HCT116 (cell line): ENCODE measurements around the gene PLVAP. TPM values are rescaled to one million over a fixed set of nuclear protein-coding genes. Genes with fewer than 3 reads are reported as not detected.
A peak's percentile ranks its signal among the peaks of the same experiment; 100 is the strongest.

Experiments
- ATAC-seq: fragments of 200-7000 bp; cut with Tn5 transposase; 2 replicates; pipeline ENCODE4 v1.9.1; 2020; ENCODE audit warnings: mild to moderate bottlenecking, moderate library complexity
- BruUV-seq: library from RNA; stranded (reverse); fragments of 400-500 nt; replicated peaks from 2 replicates; lab custom pipeline; 2021; lab: Mats Ljungman, UMichigan
- CTCF ChIA-PET: fragments of 300-600 bp; sonication (Branson Sonifier 250); formaldehyde crosslinking; loops from one replicate; lab custom pipeline; 2021; ENCODE audit warnings: antibody characterized with exemption; lab: Charles Lee
- POLR2A ChIA-PET: fragments of 300-600, 350-600 bp; sonication (Branson Sonifier 250); formaldehyde crosslinking; loops from one replicate; lab custom pipeline; 2021; ENCODE audit warnings: antibody characterized with exemption; lab: Charles Lee
- RAD21 ChIA-PET, 2 experiments: fragments of 300-600 bp; sonication (Branson Sonifier 250); formaldehyde crosslinking; loops; one replicate each; lab custom pipeline; 2023; ENCODE audit warnings: low total read pairs in 2 of 2; ENCODE audit not compliant: uncharacterized antibody in 2 of 2, unreplicated experiment in 2 of 2, low non-redundant PET in 1 of 2; lab: Charles Lee
- DNase-seq: peaks from one replicate; pipeline ENCODE4 v3.0.0-alpha.2; 2010; ENCODE audit warnings: low read depth, low spot score
- H2AFZ ChIP-seq: fragments of 200-600 bp; shearing (Covaris generic), sonication (generic); 2 replicates; pipeline ENCODE4 v1.6.1; 2017; ENCODE audit warnings: low read depth, mixed run types, mixed read lengths, antibody characterized with exemption, low read length; ENCODE audit not compliant: poor library complexity, severe bottlenecking
- H3K27ac ChIP-seq: 2 replicates; pipeline ENCODE4 v1.5.1; 2012; ENCODE audit warnings: low read depth, low read length
- H3K27me3 ChIP-seq: fragments of 200-600 bp; sonication (generic); 2 replicates; pipeline ENCODE4 v1.6.1; 2016; ENCODE audit warnings: mixed run types, low read length, mixed read lengths; ENCODE audit not compliant: insufficient read depth
- H3K36me3 ChIP-seq, 2 experiments: fragments of 200-500 bp in 1 of 2; fragments of 200-600 bp in 1 of 2; sonication (Bioruptor generic) in 1 of 2; sonication (generic) in 1 of 2; 2 replicates each; pipeline versions ENCODE4 v1.5.1 to v1.6.1; 2014 to 2016; ENCODE audit warnings: low read length in 2 of 2, inconsistent platforms in 1 of 2, mixed read lengths in 1 of 2, mixed run types in 1 of 2; ENCODE audit not compliant: insufficient read depth in 2 of 2, control insufficient read depth in 1 of 2
- H3K4me1 ChIP-seq, 2 experiments: fragments of 200-600 bp in 1 of 2; sonication (generic) in 1 of 2; 2 replicates each; pipeline versions ENCODE4 v1.5.1 to v1.6.1; 2012 to 2017; ENCODE audit warnings: low read length in 2 of 2, inconsistent platforms in 1 of 2, mild to moderate bottlenecking in 1 of 2, mixed read lengths in 1 of 2, mixed run types in 1 of 2, moderate library complexity in 1 of 2; ENCODE audit not compliant: insufficient read depth in 2 of 2, control insufficient read depth in 1 of 2
- H3K4me2 ChIP-seq: fragments of 200-600 bp; sonication (generic); 2 replicates; pipeline ENCODE4 v1.6.1; 2017; ENCODE audit warnings: mixed run types, low read length, mixed read lengths
- H3K4me3 ChIP-seq, 2 experiments: fragments of 200-600 bp in 1 of 2; sonication (generic) in 1 of 2; replicated peaks in 1 of 2; 2 replicates each; pipeline ENCODE4 v1.5.1; 2011 to 2016; ENCODE audit warnings: low read length in 2 of 2, control low read depth in 1 of 2, low read depth in 1 of 2, mild to moderate bottlenecking in 1 of 2, mixed read lengths in 1 of 2, mixed run types in 1 of 2
- H3K79me2 ChIP-seq: fragments of 200-600 bp; sonication (generic); 2 replicates; pipeline ENCODE4 v1.6.1; 2017; ENCODE audit warnings: mild to moderate bottlenecking, mixed run types, low read length, moderate library complexity, mixed read lengths; ENCODE audit not compliant: insufficient read depth
- H3K9ac ChIP-seq: fragments of 200-600 bp; sonication (generic); 2 replicates; pipeline ENCODE4 v1.6.1; 2016; ENCODE audit warnings: low read length, mixed read lengths
- H3K9me2 ChIP-seq: fragments of 200-600 bp; sonication (generic), shearing (Covaris generic); 2 replicates; pipeline ENCODE4 v1.6.1; 2017; ENCODE audit warnings: mixed run types, mild to moderate bottlenecking, moderate library complexity; ENCODE audit not compliant: insufficient read depth
- H3K9me3 ChIP-seq, 2 experiments: fragments of 200-500 bp in 1 of 2; fragments of 200-600 bp in 1 of 2; sonication (Bioruptor generic) in 1 of 2; sonication (generic) in 1 of 2; 2 replicates each; pipeline ENCODE4 v1.6.1; 2014 to 2017; ENCODE audit warnings: low read length in 2 of 2, mixed read lengths in 2 of 2, inconsistent platforms in 1 of 2, low read depth in 1 of 2, mild to moderate bottlenecking in 1 of 2, mixed run types in 1 of 2, moderate library complexity in 1 of 2; ENCODE audit not compliant: control insufficient read depth in 1 of 2, insufficient read depth in 1 of 2
- H4K20me1 ChIP-seq: fragments of 200-600 bp; sonication (generic), shearing (Covaris generic); 2 replicates; pipeline ENCODE4 v1.6.1; 2017; ENCODE audit warnings: mixed run types, mild to moderate bottlenecking, moderate library complexity; ENCODE audit not compliant: insufficient read depth
- CBX3 ChIP-seq: IDR thresholded peaks from 2 replicates; pipeline ENCODE4 v1.6.1; 2012; ENCODE audit warnings: low read depth
- POLR2AphosphoS5 ChIP-seq: IDR thresholded peaks from 2 replicates; pipeline ENCODE4 v1.6.1; 2011; ENCODE audit warnings: mild to moderate bottlenecking, low read depth, low read length, moderate library complexity
- RAD21 ChIP-seq: IDR thresholded peaks from 2 replicates; pipeline ENCODE4 v1.6.1; 2012; ENCODE audit warnings: low read depth, mild to moderate bottlenecking
- SIN3A ChIP-seq: IDR thresholded peaks from 2 replicates; pipeline ENCODE4 v1.6.1; 2012; ENCODE audit warnings: low read depth
- SRF ChIP-seq: IDR thresholded peaks from 2 replicates; pipeline ENCODE4 v1.6.1; 2012; ENCODE audit warnings: low read depth
- intact Hi-C: fragments of 100-400 bp; cut with micrococcal nuclease; formaldehyde crosslinking; loops from 2 replicates; pipeline ENCODE4 v1.10.0; 2022
- total RNA-seq: library from RNA; stranded (reverse); gene quantifications from one replicate; pipeline ENCODE4 v1.2.1, GENCODE V29; 2021; ENCODE audit not compliant: unreplicated experiment
- TF ChIP-seq, protein P1 (sequence below), 3 experiments: fragments of 200-600 bp in 1 of 3; sonication (generic) in 1 of 3; IDR thresholded peaks in 2 of 3; conservative IDR thresholded peaks in 1 of 3; 2 replicates each; pipeline ENCODE4 v1.5.1; 2012 to 2017; ENCODE audit warnings: low read depth in 2 of 3, low read length in 2 of 3, antibody characterized with exemption in 1 of 3, borderline replicate concordance in 1 of 3, control low read depth in 1 of 3, mild to moderate bottlenecking in 1 of 3, mixed read lengths in 1 of 3, mixed run types in 1 of 3, moderate library complexity in 1 of 3; ENCODE audit not compliant: insufficient read depth in 1 of 3
- TF ChIP-seq, protein P2 (sequence below): IDR thresholded peaks from 2 replicates; pipeline ENCODE4 v1.6.1; 2012

The PLVAP gene
- total RNA-seq, 1 experiment from 2014 or later, result 0.47 TPM

DNA sequence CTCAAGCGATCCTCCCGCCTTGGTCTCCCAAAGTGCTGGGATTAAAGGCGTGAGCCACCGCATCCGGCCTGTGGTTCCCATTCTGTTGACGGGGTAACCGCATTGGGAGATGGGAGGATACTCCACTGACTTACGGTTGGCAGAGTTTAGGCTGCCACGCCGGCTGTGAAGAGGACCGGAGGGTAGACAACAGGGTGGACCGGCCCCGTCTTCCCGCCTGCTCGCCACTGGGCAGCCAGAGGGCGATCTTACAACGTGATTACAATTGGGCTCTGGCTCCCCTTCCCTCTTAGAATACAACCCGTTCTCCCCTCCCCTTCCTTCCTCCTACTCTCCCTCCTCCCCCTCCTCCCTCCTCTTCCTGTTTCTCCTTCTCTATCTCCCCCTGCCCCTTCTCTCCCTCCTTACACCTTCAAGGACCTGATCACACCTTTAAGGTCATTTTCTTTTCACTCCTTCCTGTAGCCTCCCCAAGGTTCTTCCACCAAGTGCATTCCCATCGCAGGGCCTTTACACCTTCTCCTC, 17.8 kb upstream of the PLVAP start:
- Histone ChIP-seq H3K79me2 (no peaks in the 10 kb centered on the region), H3K27me3 (no peaks in the 10 kb centered on the region), H3K9ac (0 out of 2 replicates have a peak overlapping the region, but pooled peaks have one; percentile 4), H3K9me3 (no peaks in the 10 kb centered on the region), H3K27ac (peak overlapping the region; percentile 20; the same call in 1 of the 2 replicates), H3K4me3 (peak overlapping the region; percentile 31 to 32; a peak in 3 of 4 replicates), H3K36me3 (no peaks in the 10 kb centered on the region), H3K4me1 (peaks cover 11 to 32% of the 10 kb centered on the region in 2 experiments), H4K20me1 (no peaks in the 10 kb centered on the region), H3K4me2 (peak overlapping the region; percentile 67), H2AFZ (peak overlapping the region; percentile 52), H3K9me2 (no peaks in the 10 kb centered on the region)
- DNase-seq, result peak; percentile 71
- intact Hi-C loops, result loop anchor here (1.0 to 5.0 kb wide), 3 partner anchors 57 to 462 kb away; partner anchors contain the start of gene RPL18A
- POLR2A ChIA-PET, result no interaction called here
- ATAC-seq, result peak; percentile 67
- TF ChIP-seq SRF (no peak), RAD21 (peak; percentile 91), CBX3 (peak; percentile 93), POLR2AphosphoS5 (0 out of 2 replicates have a peak, but pooled peaks have one; percentile 23), SIN3A (no peak)
- TF ChIP-seq, protein P1, sequence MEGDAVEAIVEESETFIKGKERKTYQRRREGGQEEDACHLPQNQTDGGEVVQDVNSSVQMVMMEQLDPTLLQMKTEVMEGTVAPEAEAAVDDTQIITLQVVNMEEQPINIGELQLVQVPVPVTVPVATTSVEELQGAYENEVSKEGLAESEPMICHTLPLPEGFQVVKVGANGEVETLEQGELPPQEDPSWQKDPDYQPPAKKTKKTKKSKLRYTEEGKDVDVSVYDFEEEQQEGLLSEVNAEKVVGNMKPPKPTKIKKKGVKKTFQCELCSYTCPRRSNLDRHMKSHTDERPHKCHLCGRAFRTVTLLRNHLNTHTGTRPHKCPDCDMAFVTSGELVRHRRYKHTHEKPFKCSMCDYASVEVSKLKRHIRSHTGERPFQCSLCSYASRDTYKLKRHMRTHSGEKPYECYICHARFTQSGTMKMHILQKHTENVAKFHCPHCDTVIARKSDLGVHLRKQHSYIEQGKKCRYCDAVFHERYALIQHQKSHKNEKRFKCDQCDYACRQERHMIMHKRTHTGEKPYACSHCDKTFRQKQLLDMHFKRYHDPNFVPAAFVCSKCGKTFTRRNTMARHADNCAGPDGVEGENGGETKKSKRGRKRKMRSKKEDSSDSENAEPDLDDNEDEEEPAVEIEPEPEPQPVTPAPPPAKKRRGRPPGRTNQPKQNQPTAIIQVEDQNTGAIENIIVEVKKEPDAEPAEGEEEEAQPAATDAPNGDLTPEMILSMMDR (IDR thresholded peaks at IDR 0.05 in 2 of 3, conservative IDR thresholded peaks at IDR 0.05 in 1 of 3; ENCODE audit: borderline replicate concordance in 1 of 3, insufficient read depth in 1 of 3, low read depth in 2 of 3, low read length in 2 of 3), result peak; percentile 75 to 82 (median 82)
- TF ChIP-seq, protein P2, sequence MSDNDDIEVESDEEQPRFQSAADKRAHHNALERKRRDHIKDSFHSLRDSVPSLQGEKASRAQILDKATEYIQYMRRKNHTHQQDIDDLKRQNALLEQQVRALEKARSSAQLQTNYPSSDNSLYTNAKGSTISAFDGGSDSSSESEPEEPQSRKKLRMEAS, result peak; percentile 53; the same call in 1 of the 2 replicates
- RAD21 ChIA-PET, result no interaction called here
- CTCF ChIA-PET, result interaction anchor here (0.7 to 2.5 kb wide), 3 partner anchors 9 to 71 kb away, joined by 3 to 8 read pairs (median 5); no protein-coding TSS in a partner anchor
- BruUV-seq, result no TSS peak
